Neural cell (in vitro differentiated cells): Measurements from ENCODE around the gene MAGI2. TPM values are rescaled to one million over a fixed set of nuclear protein-coding genes. Genes with fewer than 3 reads are reported as not detected.

ENCODE experiments used
- H2AFZ ChIP-seq: fragments of 200-600, 300-800 bp; sonication (generic), shearing (Covaris generic); 2 replicates; pipeline ENCODE4 v1.6.0; 2014; ENCODE audit warnings: low read depth, mild to moderate bottlenecking, antibody characterized with exemption, low read length, moderate library complexity
- H3F3A ChIP-seq: fragments of 200-600 bp; shearing (Covaris generic); 2 replicates; pipeline ENCODE4 v1.6.1; 2016; ENCODE audit warnings: mild to moderate bottlenecking, moderate library complexity, mixed read lengths, antibody characterized with exemption, low read length; ENCODE audit not compliant: insufficient read depth, poor library complexity, severe bottlenecking
- H3K27ac ChIP-seq: fragments of 200-600, 300-800 bp; sonication (generic), shearing (Covaris generic); 2 replicates; pipeline ENCODE4 v1.5.1; 2014; ENCODE audit warnings: mild to moderate bottlenecking, low read length, moderate library complexity
- H3K27me3 ChIP-seq: fragments of 300-800, 200-600 bp; sonication (generic), shearing (Covaris generic); 2 replicates; pipeline ENCODE4 v1.6.0; 2014; ENCODE audit warnings: mild to moderate bottlenecking, low read depth, low read length, moderate library complexity; ENCODE audit not compliant: insufficient read depth
- H3K36me3 ChIP-seq: fragments of 300-800, 200-600 bp; sonication (generic), shearing (Covaris generic); 2 replicates; pipeline ENCODE4 v1.5.1; 2014; ENCODE audit warnings: mild to moderate bottlenecking, antibody characterized with exemption, low read length, moderate library complexity; ENCODE audit not compliant: insufficient read depth
- H3K4me2 ChIP-seq: fragments of 300-800, 200-600 bp; sonication (generic), shearing (Covaris generic); 2 replicates; pipeline ENCODE4 v1.6.0; 2014; ENCODE audit warnings: mild to moderate bottlenecking, low read length
- H3K4me3 ChIP-seq: fragments of 300-800, 200-600 bp; sonication (generic), shearing (Covaris generic); 2 replicates; pipeline ENCODE4 v1.5.1; 2014; ENCODE audit warnings: mild to moderate bottlenecking, low read length, moderate library complexity
- H3K79me2 ChIP-seq: fragments of 200-600 bp; shearing (Covaris generic); replicated peaks from 2 replicates; pipeline ENCODE4 v1.6.0; 2014; ENCODE audit warnings: mild to moderate bottlenecking, low read length, moderate library complexity; ENCODE audit not compliant: insufficient read depth
- H3K9ac ChIP-seq: fragments of 300-800, 200-600 bp; sonication (generic), shearing (Covaris generic); 2 replicates; pipeline ENCODE4 v1.6.1; 2016; ENCODE audit warnings: mild to moderate bottlenecking, low read length, mixed read lengths
- H3K9me2 ChIP-seq: fragments of 200-600 bp; shearing (Covaris generic); 2 replicates; pipeline ENCODE4 v1.6.1; 2016; ENCODE audit warnings: mild to moderate bottlenecking, low read length, mixed read lengths; ENCODE audit not compliant: insufficient read depth
- H3K9me3 ChIP-seq: fragments of 200-600, 300-800 bp; sonication (generic), shearing (Covaris generic); 2 replicates; pipeline ENCODE4 v1.6.1; 2016; ENCODE audit warnings: mild to moderate bottlenecking, mixed run types, low read length, moderate library complexity, mixed read lengths
- H4K20me1 ChIP-seq: fragments of 200-600 bp; shearing (Covaris generic); 2 replicates; pipeline ENCODE4 v1.6.1; 2016; ENCODE audit warnings: mild to moderate bottlenecking, mixed run types; ENCODE audit not compliant: insufficient read depth
- EP300 ChIP-seq: fragments of 450-650 bp; conservative IDR thresholded peaks from 2 replicates; pipeline ENCODE4 v1.6.1; 2014; ENCODE audit warnings: antibody characterized with exemption, mild to moderate bottlenecking, moderate library complexity; ENCODE audit not compliant: poor library complexity, severe bottlenecking
- EZH2 ChIP-seq: fragments of 200-600, 300-800 bp; shearing (Covaris generic), sonication (generic); IDR thresholded peaks from 2 replicates; pipeline ENCODE4 v1.6.1; 2014; ENCODE audit warnings: antibody characterized with exemption, low read length, borderline replicate concordance, mild to moderate bottlenecking; ENCODE audit not compliant: insufficient read depth, poor library complexity, severe bottlenecking
- MXI1 ChIP-seq: fragments of 450-650 bp; conservative IDR thresholded peaks from 2 replicates; pipeline ENCODE4 v1.6.1; 2014; ENCODE audit warnings: antibody characterized with exemption, mild to moderate bottlenecking; ENCODE audit not compliant: poor library complexity, severe bottlenecking
- POLR2AphosphoS5 ChIP-seq: IDR thresholded peaks from 2 replicates; pipeline ENCODE4 v1.6.1; 2012
- RAD21 ChIP-seq: fragments of 450-650 bp; conservative IDR thresholded peaks from 2 replicates; pipeline ENCODE4 v1.6.1; 2014; ENCODE audit warnings: antibody characterized with exemption, mild to moderate bottlenecking, moderate library complexity
- SMC3 ChIP-seq: fragments of 450-650 bp; conservative IDR thresholded peaks from 2 replicates; pipeline ENCODE4 v1.6.1; 2014; ENCODE audit warnings: antibody characterized with exemption, mild to moderate bottlenecking, moderate library complexity; ENCODE audit not compliant: poor library complexity
- TAF1 ChIP-seq: IDR thresholded peaks from 2 replicates; pipeline ENCODE4 v1.6.1; 2012; ENCODE audit warnings: low read depth
- polyA plus RNA-seq: library from polyadenylated mRNA; depleted of rRNA; stranded (reverse); fragments of >200 nt; gene quantifications from 2 replicates; pipeline ENCODE4 v1.2.3, GENCODE V29; 2014
- TF ChIP-seq, protein P1 (sequence below): fragments of 450-650 bp; IDR thresholded peaks from 2 replicates; pipeline ENCODE4 v1.5.1; 2014; ENCODE audit warnings: antibody characterized with exemption, mild to moderate bottlenecking, moderate library complexity; ENCODE audit not compliant: poor library complexity, severe bottlenecking
- TF ChIP-seq, protein P2 (sequence below): IDR thresholded peaks from 2 replicates; pipeline ENCODE4 v1.6.1; 2012; ENCODE audit warnings: borderline replicate concordance

MAGI2 gene
- polyA plus RNA-seq, 1 donor from 2014 or later, result 19.3 TPM

- no peak for TF ChIP-seq POLR2AphosphoS5
- TF ChIP-seq SMC3, result no peak
- TF ChIP-seq MXI1, result no peak
Observed at GRCh38 chr7:79489371-79489770, 35.9 kb upstream of the MAGI2 start.

GRCh38 chr7:79478386-79478785 is 24.9 kb upstream of the MAGI2 start:
- no peak overlapping the region for H3K9ac ChIP-seq
- no peak overlapping the region for H3K27ac ChIP-seq
- H3K36me3 ChIP-seq, result no peaks in the 10 kb centered on the region
- TF ChIP-seq, protein P1, sequence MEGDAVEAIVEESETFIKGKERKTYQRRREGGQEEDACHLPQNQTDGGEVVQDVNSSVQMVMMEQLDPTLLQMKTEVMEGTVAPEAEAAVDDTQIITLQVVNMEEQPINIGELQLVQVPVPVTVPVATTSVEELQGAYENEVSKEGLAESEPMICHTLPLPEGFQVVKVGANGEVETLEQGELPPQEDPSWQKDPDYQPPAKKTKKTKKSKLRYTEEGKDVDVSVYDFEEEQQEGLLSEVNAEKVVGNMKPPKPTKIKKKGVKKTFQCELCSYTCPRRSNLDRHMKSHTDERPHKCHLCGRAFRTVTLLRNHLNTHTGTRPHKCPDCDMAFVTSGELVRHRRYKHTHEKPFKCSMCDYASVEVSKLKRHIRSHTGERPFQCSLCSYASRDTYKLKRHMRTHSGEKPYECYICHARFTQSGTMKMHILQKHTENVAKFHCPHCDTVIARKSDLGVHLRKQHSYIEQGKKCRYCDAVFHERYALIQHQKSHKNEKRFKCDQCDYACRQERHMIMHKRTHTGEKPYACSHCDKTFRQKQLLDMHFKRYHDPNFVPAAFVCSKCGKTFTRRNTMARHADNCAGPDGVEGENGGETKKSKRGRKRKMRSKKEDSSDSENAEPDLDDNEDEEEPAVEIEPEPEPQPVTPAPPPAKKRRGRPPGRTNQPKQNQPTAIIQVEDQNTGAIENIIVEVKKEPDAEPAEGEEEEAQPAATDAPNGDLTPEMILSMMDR, result no peak
- TF ChIP-seq TAF1, result no peak
- TF ChIP-seq, protein P2, sequence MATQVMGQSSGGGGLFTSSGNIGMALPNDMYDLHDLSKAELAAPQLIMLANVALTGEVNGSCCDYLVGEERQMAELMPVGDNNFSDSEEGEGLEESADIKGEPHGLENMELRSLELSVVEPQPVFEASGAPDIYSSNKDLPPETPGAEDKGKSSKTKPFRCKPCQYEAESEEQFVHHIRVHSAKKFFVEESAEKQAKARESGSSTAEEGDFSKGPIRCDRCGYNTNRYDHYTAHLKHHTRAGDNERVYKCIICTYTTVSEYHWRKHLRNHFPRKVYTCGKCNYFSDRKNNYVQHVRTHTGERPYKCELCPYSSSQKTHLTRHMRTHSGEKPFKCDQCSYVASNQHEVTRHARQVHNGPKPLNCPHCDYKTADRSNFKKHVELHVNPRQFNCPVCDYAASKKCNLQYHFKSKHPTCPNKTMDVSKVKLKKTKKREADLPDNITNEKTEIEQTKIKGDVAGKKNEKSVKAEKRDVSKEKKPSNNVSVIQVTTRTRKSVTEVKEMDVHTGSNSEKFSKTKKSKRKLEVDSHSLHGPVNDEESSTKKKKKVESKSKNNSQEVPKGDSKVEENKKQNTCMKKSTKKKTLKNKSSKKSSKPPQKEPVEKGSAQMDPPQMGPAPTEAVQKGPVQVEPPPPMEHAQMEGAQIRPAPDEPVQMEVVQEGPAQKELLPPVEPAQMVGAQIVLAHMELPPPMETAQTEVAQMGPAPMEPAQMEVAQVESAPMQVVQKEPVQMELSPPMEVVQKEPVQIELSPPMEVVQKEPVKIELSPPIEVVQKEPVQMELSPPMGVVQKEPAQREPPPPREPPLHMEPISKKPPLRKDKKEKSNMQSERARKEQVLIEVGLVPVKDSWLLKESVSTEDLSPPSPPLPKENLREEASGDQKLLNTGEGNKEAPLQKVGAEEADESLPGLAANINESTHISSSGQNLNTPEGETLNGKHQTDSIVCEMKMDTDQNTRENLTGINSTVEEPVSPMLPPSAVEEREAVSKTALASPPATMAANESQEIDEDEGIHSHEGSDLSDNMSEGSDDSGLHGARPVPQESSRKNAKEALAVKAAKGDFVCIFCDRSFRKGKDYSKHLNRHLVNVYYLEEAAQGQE, result no peak
- no peak for TF ChIP-seq EP300
- no peak for TF ChIP-seq EZH2
- no peak for TF ChIP-seq POLR2AphosphoS5
- no peak for TF ChIP-seq SMC3
- no peak for TF ChIP-seq RAD21
- TF ChIP-seq MXI1, result no peak
- no peaks in the 10 kb centered on the region for H3K79me2 ChIP-seq
- H3K9me2 ChIP-seq, result no peaks in the 10 kb centered on the region
- no peak overlapping the region for H3K4me3 ChIP-seq
- no peaks in the 10 kb centered on the region for H4K20me1 ChIP-seq
- H3K27me3 ChIP-seq, result no peaks in the 10 kb centered on the region
- H3F3A ChIP-seq, result no peaks in the 10 kb centered on the region
- H3K9me3 ChIP-seq, result no peaks in the 10 kb centered on the region
- no peak overlapping the region for H3K4me2 ChIP-seq
- H2AFZ ChIP-seq, result no peak overlapping the region

More at GRCh38 chr7:79489371-79489770, 35.9 kb upstream of the MAGI2 start:
- Histone ChIP-seq H3K9me2 (no peaks in the 10 kb centered on the region), H3K4me2 (no peak overlapping the region), H3F3A (no peaks in the 10 kb centered on the region), H2AFZ (no peak overlapping the region), H3K4me3 (no peak overlapping the region), H4K20me1 (no peaks in the 10 kb centered on the region), H3K9me3 (no peaks in the 10 kb centered on the region), H3K36me3 (no peaks in the 10 kb centered on the region), H3K27me3 (no peaks in the 10 kb centered on the region), H3K79me2 (no peaks in the 10 kb centered on the region), H3K27ac (no peak overlapping the region), H3K9ac (no peak overlapping the region)

DNA sequence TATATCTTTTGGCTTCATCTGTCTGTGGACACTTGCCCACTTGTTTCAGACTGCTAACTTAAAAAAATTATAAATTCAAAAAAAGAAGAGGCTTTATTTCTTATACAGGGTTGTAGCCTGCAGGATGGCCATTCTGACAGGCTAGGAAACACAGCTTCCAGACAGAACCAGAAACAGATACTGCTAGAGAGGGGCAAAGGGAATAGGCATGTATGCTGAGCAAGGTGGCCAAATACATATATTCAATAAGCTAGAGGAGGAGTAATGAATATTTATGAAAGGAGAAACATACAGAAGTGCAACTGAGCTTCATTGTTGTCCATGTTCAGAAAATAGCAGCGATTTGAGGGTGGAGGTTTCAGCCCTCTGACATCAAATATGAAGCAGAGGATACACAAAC is 22.0 kb upstream of the MAGI2 start:
- no peak overlapping the region for H3K4me3 ChIP-seq
- H3K9me3 ChIP-seq, result no peaks in the 10 kb centered on the region
- no peak for TF ChIP-seq POLR2AphosphoS5
- TF ChIP-seq SMC3, result no peak
- TF ChIP-seq RAD21, result no peak
- TF ChIP-seq TAF1, result no peak
- H3K27me3 ChIP-seq, result no peaks in the 10 kb centered on the region
- no peak overlapping the region for H3K27ac ChIP-seq
- H3F3A ChIP-seq, result no peaks in the 10 kb centered on the region
- H3K79me2 ChIP-seq, result no peaks in the 10 kb centered on the region
- no peaks in the 10 kb centered on the region for H4K20me1 ChIP-seq
- H2AFZ ChIP-seq, result no peak overlapping the region
- H3K9me2 ChIP-seq, result no peaks in the 10 kb centered on the region
- no peak overlapping the region for H3K9ac ChIP-seq
- no peak overlapping the region for H3K4me2 ChIP-seq
- H3K36me3 ChIP-seq, result no peaks in the 10 kb centered on the region
